SK-N-DZ (cell line): Measurements from ENCODE around the gene MAST2.

ENCODE experiments used
- DNase-seq: peaks from one replicate; pipeline ENCODE4 v3.0.0-alpha.2; 2015; ENCODE audit warnings: low spot score

MAST2 gene

DNA sequence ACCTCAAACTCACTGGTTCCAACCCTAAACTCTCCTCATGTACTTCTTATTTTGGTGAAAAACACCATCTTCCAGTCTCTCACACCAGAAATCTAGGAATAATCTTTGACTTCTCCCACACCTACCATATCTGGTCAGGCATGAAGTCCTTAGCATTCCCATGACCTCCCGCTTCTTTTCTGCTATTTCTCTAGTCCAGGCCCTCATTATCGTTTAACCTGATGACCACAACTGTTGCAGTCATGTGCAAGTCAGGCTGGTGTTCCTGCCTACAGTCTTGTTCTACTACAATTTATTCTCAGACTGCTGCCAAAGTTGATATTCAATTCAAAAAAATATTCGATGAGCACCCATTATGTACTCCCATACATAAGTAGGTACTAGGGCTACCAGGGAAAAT is 257.7 kb downstream of the MAST2 start:
- DNase-seq, result no peak

DNA sequence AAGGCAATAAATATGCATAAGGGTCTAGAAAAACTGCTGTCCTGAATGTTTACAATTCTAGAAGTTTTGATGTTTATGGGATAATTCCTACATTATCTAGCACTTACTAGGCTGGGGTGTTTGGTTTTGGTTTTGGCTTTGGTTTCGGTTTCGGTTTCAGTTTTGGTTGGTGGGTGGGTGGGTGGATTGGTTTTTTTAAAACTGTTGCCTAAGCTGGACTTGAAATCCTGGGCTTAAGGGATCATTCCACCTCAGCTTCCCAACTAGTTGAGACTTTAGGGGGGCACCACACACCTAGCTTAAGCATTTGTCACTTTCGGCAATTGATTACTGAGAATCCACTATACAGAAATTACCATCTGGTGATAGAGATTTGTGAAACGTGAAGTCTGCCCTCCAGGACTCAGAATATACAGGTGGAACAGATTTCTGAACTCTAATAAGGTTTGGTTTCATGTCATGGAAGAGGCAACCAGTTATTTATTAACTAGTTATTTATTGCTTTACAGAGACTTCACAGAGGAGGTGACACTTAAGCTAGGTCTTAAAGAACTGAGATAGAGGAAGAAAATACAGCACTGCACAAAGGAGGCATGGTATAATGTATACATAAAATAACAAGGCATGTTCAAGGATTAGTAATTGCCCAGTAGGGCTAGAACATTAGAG is 259.4 kb downstream of the MAST2 start:
- no peak for DNase-seq

DNA sequence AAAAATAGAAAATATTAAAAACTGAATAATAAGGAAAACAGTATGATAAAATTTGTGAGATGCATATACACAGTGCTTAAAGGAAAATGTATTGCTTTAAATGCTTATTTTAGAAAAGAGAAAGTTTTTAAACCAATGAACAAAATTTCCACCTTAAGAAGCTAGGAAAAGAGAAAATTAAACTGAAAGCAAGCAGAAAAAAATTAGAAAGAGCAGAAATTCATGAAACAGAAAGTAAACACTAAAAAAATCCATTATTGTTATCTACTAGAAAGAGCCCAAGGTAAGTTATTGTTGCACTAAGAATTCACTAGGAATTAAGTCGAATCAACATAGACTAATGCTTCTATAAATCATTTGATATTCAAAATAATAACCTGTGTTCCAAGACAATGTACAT is 261.3 kb downstream of the MAST2 start:
- DNase-seq, result no peak

DNA sequence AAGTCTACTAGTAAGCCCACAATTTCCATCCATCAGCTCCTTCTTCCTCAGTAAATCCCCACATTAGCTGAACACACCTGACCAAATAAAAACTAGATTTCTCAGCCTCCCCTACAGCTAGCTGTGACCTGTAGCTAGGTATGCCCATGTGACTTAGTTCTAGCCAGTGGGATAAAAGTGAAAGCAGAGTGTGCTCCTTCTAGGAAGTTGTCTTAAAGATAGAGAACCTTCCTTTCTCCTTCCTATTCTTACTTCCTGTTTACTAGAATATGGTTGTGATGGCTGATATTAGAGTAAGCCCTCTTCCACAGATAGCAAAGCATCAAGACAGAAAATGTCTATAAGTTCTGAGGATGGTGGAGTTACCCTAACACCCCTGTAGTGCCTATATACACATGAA is 262.0 kb downstream of the MAST2 start:
- DNase-seq, result no peak

DNA sequence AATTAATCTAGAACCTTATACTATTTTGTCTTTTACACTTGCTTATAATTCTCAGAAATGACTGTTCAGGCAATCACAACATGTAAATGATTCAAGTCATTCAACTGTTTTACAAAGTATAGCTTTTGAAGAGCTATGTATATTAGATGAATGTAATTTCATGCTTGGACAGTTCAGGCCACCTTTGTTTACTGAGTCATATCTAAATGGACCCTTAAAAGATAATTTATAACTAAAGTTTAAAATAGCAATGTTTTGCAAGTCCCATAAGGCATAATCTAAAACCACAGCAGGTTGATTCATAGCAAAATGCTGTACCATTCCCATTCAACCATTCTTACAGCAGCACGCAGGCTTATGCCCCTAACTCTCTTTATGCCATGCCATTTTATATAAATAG is 264.2 kb downstream of the MAST2 start:
- no peak for DNase-seq

DNA sequence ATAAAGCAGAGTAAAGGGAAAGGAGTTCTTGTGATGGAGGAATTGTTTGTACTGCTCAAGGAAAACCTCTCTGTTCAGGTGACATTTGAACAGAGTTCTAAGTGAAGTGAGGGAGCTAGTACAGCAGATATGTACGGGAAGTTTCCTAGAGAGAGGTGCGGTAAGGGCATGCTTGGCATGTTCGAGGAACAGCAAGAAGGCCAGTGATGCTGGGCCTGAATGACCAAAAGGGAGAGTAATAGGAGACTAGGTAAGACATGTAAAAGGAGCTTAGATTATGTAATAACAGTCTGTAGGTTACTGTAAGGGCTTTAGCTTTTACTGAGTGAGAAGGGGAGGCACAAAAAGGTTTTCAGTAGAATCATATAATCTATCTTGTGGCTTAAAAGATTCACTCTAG is 265.1 kb downstream of the MAST2 start:
- no peak for DNase-seq

DNA sequence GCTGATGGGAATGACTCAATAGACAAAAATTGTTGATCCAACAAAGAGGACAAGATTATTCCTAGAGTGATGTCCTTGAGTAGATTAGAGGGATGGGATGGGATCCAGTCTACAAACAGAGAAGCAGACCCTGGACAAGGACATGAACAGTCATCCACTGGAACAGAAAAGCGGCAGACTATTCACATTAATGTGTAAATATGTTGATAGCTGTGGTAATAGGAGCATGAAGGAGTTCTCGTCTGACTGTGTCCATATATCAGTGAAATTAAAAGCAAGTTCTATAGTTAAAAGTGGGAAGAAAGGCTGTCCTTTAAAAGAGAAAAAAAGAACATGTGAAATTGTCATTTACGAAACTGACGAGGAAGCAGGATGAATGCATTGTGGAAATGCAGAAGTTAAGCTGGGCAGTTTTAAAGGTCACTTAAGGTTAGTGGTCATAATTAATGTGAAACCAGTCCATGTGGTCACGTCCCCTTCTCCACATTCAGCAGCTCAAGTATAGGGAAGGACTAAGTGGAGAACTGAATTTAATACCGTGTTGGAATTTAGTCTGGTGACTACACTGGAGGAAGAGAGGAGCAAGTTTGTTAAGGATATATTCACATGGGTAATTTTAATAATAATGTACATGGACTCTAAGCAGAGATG is 266.9 kb downstream of the MAST2 start:
- DNase-seq, result no peak

DNA sequence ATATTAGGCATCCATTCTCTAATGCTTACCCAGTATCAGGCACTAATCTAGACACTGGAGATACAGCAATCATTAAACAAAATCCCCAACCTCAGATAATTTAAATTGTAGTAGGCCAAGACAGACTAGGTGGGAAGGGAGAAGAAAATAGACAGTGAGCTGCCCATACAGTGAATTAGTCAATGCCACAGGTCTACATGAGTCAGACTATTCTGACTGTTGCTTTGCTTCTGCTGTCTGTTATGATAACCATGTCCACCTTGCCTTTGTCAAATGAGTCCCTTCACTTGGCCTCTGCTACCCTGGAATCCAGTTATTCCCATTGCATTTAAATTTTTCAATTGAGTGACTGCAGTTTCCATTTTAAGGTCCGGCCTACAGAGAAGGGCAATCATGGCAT is 269.6 kb downstream of the MAST2 start:
- DNase-seq, result no peak

DNA sequence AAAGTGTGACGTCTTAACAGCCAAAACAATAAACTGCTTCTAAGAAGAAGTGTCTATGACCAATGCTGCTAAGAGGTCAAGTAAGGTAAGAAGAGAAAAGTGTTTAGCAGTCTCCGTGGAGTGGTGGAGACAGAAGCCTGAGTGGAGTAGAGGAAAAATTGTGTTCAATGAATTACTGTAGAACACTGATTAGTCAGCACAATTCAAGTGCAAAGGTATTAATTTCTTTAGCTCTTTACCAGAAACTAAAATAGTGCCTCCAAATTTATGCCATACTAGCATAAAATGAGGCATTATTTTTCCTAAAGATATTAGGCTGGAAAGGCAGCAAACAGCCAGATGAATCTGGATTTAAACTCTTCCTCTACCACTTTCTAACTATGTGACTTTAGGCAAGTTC is 272.9 kb downstream of the MAST2 start:
- no peak for DNase-seq

DNA sequence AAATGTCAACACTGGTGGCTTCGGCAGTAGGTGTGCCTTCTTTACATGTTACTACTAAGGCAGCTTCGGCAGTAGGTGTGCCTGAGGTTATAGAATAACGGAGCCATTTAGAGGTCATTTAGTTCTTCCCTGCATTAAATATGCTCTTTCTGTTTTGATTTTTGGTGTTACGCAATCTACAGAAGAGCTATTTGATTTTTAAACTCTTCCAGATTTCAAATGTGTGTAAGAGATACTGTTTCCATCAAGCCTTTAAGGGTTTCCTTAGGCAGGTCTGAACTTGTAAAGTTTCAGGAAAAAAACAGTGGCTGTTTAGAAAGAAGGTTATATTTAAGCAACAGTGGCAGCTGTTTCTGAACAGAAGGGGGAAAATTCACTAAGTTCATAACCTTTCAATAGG is 274.2 kb downstream of the MAST2 start:
- no peak for DNase-seq

DNA sequence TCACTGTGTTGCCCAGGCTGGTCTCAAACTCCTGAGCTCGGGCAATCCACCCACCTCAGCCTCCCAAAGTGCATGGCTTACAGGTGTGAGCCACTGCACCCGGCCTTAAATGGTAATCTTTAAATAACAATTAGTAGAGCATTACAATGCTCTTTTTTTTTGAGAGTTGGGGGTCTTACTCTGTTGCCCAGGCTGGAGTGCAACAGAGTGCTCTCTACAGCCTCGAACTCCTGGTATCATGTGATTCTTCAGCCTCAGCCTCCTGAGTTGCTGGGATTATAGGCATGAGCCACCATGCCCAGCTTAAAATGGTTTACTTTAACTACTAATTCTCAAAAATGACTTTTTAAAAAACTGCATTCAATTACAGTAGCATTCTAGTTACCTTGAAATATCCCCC is 276.8 kb downstream of the MAST2 start:
- no peak for DNase-seq

DNA sequence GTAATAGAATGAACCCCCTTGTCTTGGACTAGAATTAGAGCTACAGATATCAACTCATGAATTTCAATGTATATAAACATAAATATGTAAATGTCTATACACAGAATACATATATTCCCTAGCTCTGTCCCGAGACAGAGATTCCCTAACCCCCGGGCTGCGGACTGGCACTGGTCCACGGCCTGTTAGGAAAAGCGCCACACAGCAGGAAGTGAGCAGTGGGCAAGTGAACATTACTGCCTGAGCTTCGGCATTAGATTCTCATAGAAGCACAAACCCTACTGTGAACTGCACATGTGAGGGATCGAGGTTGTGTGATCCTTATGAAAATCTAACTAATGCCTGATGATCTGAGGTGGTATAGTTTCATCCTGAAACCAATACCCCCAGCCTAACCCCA is 277.8 kb downstream of the MAST2 start:
- DNase-seq, result no peak

DNA sequence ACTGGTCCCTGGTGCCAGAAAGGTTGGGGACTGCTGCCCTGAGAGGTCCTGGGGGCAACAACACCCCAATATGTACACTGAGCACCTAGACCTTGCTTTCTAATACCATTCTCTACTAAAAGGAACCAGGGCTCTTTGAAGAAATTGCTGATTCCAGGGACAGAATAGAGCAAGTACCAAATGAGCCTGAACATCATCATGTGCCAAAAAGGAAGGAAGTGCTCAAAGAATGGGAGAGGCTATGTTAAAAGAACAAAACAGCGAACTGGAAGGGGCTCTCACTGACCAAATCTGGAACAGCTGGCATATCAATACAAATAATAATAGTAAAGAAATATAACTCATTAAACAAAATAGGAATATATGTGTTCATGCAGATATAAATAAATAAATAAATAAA is 278.2 kb downstream of the MAST2 start:
- DNase-seq, result no peak

DNA sequence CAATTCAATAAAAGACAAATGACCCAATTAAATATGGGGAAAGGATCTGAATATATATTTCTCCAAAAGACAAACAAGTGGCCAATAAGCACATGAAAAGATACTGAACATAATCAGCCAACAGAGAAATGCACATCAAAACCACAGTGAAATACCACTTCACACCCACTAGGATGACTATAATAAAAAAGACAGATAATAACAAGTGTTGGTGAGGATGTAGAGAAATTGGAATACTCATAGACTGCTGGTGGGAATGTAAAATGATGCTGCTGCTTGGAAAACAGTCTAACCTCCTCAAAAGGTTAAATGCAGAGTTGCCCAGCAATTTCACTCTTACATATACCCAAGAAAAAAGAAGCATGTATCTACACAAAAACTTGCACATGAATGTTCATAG is 280.2 kb downstream of the MAST2 start:
- no peak for DNase-seq

DNA sequence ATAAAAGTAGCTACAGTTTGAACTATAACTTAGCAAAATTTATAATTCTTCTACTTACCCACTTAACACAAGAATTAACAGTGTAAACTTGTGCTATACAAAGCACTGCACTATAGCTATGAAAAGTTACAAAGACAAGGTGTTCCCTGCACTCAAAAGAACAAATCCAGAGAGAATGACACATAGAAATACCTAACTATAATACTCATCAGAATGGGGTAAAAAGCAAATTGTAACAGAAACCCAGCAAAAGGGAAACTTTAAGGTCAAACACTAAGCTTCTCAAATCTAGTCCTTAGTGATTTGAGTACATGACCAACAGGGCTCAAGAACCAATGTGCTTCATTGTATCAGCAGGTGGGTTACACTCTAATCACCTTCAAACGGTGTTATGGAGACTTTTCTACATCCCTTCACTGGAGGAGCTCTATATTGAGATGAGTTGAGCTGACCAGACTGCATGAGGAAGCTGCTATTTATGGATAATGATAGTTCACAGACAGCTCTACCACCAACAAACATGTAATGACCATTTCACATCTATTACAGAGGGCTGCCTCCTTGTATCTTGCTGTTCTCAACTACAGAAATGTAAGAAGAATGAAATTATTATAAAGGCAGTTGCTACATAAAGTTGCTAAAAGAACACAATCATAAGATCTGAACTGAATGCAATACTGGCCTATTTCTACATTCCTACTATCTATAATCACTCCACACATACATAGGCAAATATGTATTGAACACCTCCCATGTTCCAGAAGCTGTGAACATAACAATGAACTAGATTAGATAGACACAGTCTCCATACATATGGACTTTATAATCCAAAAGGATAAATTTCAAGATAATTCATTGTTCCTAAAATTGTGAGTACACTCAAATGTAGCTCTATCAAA is 281.4 kb downstream of the MAST2 start:
- DNase-seq, result no peak
